ENCODE data around the gene PODXL2.

PODXL2 gene

DNA sequence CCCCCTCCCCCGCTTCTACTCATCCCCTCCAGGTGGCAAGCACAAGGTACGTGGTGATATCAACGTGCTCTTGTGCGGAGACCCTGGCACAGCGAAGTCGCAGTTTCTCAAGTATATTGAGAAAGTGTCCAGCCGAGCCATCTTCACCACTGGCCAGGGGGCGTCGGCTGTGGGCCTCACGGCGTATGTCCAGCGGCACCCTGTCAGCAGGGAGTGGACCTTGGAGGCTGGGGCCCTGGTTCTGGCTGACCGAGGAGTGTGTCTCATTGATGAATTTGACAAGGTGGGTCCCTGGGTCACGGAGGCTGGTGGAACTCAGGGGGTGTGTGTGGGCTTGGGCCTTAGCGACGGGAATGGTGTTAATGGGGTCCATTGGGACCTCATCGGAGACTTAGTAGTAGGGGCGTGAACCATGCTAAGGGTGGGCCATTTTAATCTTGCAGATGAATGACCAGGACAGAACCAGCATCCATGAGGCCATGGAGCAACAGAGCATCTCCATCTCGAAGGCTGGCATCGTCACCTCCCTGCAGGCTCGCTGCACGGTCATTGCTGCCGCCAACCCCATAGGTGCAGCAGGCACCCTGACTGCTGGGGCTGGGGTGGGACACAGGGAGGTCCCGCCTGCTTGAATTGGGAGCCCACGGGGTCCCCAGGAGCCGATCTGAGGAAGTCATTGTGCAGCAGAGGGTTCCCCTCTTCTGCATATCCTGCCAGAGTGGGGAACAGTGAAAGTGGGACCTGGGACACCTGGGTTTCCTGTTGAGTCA, 12.0 kb upstream of the PODXL2 start:
- Histone ChIP-seq H3K36me3 (ENCODE audit: control insufficient read depth, insufficient read depth, low read length) (peaks cover 100% of the 10 kb centered on the region), H3K9me3 (ENCODE audit: control insufficient read depth, insufficient read depth, low read depth, low read length) (no peaks in the 10 kb centered on the region), H3K27me3 (ENCODE audit: control insufficient read depth, insufficient read depth, low read length) (no peaks in the 10 kb centered on the region), H3K27ac (ENCODE audit: low read depth, low read length) (no peak overlapping the region), H3K9ac (ENCODE audit: low read length) (no peak overlapping the region), H3K4me3 (ENCODE audit: low read depth, low read length) (no peak overlapping the region), H3K4me1 (ENCODE audit: control insufficient read depth, insufficient read depth, low read length) (no peaks in the 10 kb centered on the region)

DNA sequence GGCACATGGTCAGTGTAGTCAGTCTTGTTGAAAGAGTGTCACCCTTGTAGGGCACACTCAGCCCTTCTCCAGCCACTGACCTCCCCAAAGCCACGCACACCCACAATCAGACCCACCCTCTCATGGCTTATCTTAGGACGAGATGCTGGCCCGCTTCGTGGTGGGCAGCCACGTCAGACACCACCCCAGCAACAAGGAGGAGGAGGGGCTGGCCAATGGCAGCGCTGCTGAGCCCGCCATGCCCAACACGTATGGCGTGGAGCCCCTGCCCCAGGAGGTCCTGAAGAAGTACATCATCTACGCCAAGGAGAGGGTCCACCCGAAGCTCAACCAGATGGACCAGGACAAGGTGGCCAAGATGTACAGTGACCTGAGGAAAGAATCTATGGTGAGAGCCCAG, 10.1 kb upstream of the PODXL2 start:
- Histone ChIP-seq H3K27ac (ENCODE audit: low read depth, low read length) (no peak overlapping the region), H3K36me3 (ENCODE audit: control insufficient read depth, insufficient read depth, low read length) (peaks cover 93% of the 10 kb centered on the region), H3K9me3 (ENCODE audit: control insufficient read depth, insufficient read depth, low read depth, low read length) (no peaks in the 10 kb centered on the region), H3K4me3 (ENCODE audit: low read depth, low read length) (no peak overlapping the region), H3K9ac (ENCODE audit: low read length) (no peak overlapping the region), H3K27me3 (ENCODE audit: control insufficient read depth, insufficient read depth, low read length) (no peaks in the 10 kb centered on the region), H3K4me1 (ENCODE audit: control insufficient read depth, insufficient read depth, low read length) (no peaks in the 10 kb centered on the region)

DNA sequence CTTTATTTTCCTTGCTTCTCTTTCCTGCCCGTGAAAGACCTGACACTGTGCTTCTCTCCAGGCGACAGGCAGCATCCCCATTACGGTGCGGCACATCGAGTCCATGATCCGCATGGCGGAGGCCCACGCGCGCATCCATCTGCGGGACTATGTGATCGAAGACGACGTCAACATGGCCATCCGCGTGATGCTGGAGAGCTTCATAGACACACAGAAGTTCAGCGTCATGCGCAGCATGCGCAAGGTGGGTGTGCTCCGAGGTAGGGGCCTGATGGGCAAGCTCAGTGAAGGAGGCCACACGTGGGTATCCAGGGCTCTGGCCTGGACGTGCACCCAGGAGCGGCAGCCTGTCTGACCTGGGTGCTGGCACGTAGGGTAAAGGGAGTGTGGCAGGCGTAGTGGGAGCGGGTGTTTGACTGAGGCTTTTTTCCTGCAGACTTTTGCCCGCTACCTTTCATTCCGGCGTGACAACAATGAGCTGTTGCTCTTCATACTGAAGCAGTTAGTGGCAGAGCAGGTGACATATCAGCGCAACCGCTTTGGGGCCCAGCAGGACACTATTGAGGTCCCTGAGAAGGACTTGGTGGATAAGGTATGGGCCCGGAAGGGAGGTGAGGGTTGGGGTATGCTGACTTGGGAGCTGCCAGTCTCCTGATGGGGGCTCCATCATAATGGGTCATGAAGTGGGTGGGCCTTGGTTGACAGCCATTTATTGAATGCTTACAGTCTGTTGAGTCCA, 8.2 kb upstream of the PODXL2 start:
- Histone ChIP-seq H3K27ac (ENCODE audit: low read depth, low read length) (no peak overlapping the region), H3K4me1 (ENCODE audit: control insufficient read depth, insufficient read depth, low read length) (no peaks in the 10 kb centered on the region), H3K36me3 (ENCODE audit: control insufficient read depth, insufficient read depth, low read length) (peaks cover 74% of the 10 kb centered on the region), H3K27me3 (ENCODE audit: control insufficient read depth, insufficient read depth, low read length) (peaks cover under 1% of the 10 kb centered on the region), H3K9ac (ENCODE audit: low read length) (no peak overlapping the region), H3K4me3 (ENCODE audit: low read depth, low read length) (no peak overlapping the region), H3K9me3 (ENCODE audit: control insufficient read depth, insufficient read depth, low read depth, low read length) (no peaks in the 10 kb centered on the region)

DNA sequence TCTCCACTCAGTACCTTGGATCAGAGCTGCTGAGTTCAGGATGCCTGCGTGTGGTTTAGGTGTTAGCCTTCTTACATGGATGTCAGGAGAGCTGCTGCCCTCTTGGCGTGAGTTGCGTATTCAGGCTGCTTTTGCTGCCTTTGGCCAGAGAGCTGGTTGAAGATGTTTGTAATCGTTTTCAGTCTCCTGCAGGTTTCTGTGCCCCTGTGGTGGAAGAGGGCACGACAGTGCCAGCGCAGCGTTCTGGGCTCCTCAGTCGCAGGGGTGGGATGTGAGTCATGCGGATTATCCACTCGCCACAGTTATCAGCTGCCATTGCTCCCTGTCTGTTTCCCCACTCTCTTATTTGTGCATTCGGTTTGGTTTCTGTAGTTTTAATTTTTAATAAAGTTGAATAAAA, 7.0 kb upstream of the PODXL2 start:
- Histone ChIP-seq H3K27me3 (ENCODE audit: control insufficient read depth, insufficient read depth, low read length) (peaks cover 13% of the 10 kb centered on the region), H3K9ac (ENCODE audit: low read length) (no peak overlapping the region), H3K4me3 (ENCODE audit: low read depth, low read length) (no peak overlapping the region), H3K36me3 (ENCODE audit: control insufficient read depth, insufficient read depth, low read length) (peaks cover 61% of the 10 kb centered on the region), H3K9me3 (ENCODE audit: control insufficient read depth, insufficient read depth, low read depth, low read length) (no peaks in the 10 kb centered on the region), H3K27ac (ENCODE audit: low read depth, low read length) (no peak overlapping the region), H3K4me1 (ENCODE audit: control insufficient read depth, insufficient read depth, low read length) (no peaks in the 10 kb centered on the region)

DNA sequence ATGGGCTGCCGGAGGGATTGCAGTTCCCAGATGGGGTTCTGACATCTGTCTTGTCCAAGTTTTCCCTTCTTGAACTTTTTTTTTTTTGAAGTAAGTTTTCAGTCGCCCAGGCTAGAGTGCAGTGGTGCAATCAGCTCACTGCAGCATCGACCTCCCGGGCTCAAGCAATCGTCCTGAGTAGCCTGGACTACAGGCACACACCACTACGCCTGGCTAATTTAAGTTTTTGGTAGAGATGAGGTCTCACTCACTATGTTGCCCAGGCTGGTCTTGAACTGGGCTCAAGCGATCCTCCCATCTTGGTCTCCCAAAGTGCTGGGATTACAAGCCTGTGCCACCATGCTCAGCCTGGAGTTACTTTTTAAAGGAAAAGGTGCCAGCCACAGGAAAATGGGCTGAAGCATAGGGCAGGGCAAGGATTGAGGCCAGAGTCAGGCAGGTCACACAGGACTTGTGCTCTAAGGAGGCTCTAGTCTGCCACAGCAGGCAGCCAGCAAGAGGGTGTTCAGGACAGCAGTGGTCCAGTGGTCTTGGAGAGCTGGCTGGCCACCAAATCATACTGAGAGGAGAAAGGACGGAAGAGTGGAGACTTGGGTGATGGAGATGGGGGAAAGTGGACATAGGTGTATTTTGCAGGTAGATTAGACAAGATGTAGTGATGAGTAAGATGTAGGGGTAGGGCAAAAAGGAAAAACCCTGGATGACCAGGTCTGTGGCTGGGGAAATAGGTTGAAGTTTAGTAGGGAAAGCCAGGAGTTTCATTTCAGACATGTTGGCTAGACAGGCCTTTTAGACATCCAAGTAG, 6.0 kb upstream of the PODXL2 start:
- Histone ChIP-seq H3K9me3 (ENCODE audit: control insufficient read depth, insufficient read depth, low read depth, low read length) (no peaks in the 10 kb centered on the region), H3K27me3 (ENCODE audit: control insufficient read depth, insufficient read depth, low read length) (peaks cover 22% of the 10 kb centered on the region), H3K4me3 (ENCODE audit: low read depth, low read length) (no peak overlapping the region), H3K9ac (ENCODE audit: low read length) (no peak overlapping the region), H3K4me1 (ENCODE audit: control insufficient read depth, insufficient read depth, low read length) (no peaks in the 10 kb centered on the region), H3K27ac (ENCODE audit: low read depth, low read length) (no peak overlapping the region), H3K36me3 (ENCODE audit: control insufficient read depth, insufficient read depth, low read length) (peaks cover 52% of the 10 kb centered on the region)

DNA sequence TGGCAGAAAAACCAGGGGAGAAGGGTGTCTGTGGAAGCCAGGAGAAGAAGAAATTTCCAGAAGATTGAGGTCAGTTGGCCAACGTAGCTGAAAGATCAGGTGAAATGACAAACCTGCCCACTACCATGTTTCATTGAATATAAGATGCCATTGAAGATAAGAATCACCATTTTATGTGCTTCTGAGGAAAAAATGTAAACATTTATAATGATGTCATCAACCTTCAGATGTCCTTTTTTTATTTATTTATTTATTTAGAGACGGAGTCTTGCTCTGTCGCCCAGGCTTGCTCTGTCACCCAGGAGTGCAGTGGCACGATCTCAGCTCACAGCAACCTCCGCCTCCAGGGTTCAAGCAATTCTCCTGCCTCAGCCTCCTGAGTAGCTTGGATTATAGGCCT, 4.9 kb upstream of the PODXL2 start:
- Histone ChIP-seq H3K9ac (ENCODE audit: low read length) (no peak overlapping the region), H3K9me3 (ENCODE audit: control insufficient read depth, insufficient read depth, low read depth, low read length) (peaks cover 6% of the 10 kb centered on the region; the same call in 1 of the 2 replicates), H3K4me1 (ENCODE audit: control insufficient read depth, insufficient read depth, low read length) (no peaks in the 10 kb centered on the region), H3K27me3 (ENCODE audit: control insufficient read depth, insufficient read depth, low read length) (peaks cover 31% of the 10 kb centered on the region), H3K27ac (ENCODE audit: low read depth, low read length) (no peak overlapping the region), H3K36me3 (ENCODE audit: control insufficient read depth, insufficient read depth, low read length) (peaks cover 41% of the 10 kb centered on the region), H3K4me3 (ENCODE audit: low read depth, low read length) (no peak overlapping the region)

DNA sequence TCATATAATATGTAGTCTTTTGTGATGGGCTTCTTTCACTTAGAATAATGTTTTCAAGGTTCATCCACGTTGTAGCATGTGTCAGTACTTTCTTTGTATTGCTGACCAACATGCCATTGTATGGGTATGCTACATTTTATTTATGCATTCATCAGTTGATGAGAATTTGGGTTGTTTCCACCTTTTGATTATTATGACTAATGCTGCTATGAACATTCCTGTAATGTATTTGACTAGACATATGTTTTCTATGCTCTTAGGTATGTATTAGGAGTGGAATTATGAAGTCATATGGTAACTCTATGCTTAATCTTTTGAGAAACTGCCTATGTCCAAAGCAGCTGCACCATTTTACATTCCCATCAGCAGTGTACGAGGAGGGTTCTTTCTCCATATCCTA, 3.2 kb upstream of the PODXL2 start:
- Histone ChIP-seq H3K9ac (ENCODE audit: low read length) (no peak overlapping the region), H3K36me3 (ENCODE audit: control insufficient read depth, insufficient read depth, low read length) (peaks cover 24% of the 10 kb centered on the region), H3K27ac (ENCODE audit: low read depth, low read length) (no peak overlapping the region), H3K9me3 (ENCODE audit: control insufficient read depth, insufficient read depth, low read depth, low read length) (peaks cover 6% of the 10 kb centered on the region; the same call in 1 of the 2 replicates), H3K27me3 (ENCODE audit: control insufficient read depth, insufficient read depth, low read length) (peaks cover 47% of the 10 kb centered on the region), H3K4me3 (ENCODE audit: low read depth, low read length) (no peak overlapping the region), H3K4me1 (ENCODE audit: control insufficient read depth, insufficient read depth, low read length) (peaks cover 7% of the 10 kb centered on the region; the same call in 1 of the 2 replicates)

DNA sequence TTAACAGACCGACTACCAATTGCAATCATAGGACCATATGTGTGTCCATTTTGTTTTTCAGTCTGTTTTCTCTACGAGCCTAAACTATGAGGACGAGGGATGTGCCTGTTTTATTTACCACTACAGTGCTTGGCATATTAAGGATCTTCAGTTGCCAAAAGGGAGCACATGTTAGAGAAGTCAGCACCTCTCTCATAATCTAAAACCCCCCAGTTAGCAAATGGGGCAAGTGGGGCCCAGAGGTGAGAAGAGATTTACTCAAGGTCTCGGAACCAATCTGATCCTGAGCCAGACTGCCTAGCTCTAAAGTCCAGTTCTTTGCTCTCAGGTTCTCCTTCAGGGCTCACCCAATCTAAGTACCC, 578 bp upstream of the PODXL2 start:
- peaks cover 6% of the 10 kb centered on the region; the same call in 1 of the 2 replicates for H3K9me3 ChIP-seq (ENCODE audit: control insufficient read depth, insufficient read depth, low read depth, low read length)
- peaks cover 7% of the 10 kb centered on the region; the same call in 1 of the 2 replicates for H3K4me1 ChIP-seq (ENCODE audit: control insufficient read depth, insufficient read depth, low read length)
- no peak overlapping the region for H3K4me3 ChIP-seq (ENCODE audit: low read depth, low read length)

DNA sequence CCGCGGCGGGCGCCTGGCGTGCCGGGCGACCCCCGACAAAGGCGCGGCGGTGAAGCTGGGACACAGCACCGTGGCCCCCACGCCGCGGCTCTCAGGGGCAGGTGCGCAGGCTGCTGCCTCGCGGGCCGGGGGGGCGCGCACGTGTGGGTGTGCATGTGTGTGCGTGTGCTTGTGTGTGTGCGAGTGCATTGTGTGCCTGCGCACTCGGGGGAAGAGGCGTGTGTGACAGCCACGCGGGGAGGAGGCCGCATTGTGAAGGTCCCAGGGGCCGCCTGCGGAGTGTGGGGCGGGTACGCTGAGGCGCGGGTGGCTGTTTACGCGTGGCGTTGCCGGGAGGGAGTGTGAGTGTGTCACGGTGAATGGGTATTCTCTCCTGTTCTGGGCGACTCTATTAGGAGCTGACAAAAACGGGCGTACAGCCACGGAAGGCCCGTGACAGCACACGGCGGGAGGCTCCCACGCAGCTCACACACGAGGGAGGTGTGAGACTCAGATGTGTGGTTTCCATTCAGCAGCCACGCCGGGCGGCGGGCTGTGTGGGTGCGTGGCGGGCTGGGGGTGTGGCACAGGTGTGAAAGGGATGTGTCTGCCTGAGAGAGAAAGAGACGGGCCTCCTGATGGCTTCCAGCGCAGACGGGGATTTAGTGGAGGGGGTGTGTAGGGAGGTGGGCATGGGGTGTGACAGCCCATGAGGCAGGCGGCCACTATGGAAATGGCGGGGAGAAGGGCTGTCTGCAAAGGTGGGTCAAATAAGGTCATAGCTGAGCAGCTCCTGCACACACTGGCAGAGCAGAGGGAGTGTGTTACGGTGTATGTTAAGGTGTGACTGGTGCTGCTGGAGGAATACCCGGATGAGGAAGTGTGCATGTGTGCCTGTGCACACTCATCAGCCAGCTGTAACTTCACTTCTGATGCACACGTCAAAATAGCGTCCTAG, 750 bp downstream of the PODXL2 start:
- Histone ChIP-seq H3K9ac (ENCODE audit: low read length) (no peak overlapping the region), H3K27ac (ENCODE audit: low read depth, low read length) (no peak overlapping the region)

More for the DNA sequence above, 578 bp upstream of the PODXL2 start:
- H3K27ac ChIP-seq (ENCODE audit: low read depth, low read length): no peak overlapping the region
- H3K9ac ChIP-seq (ENCODE audit: low read length): no peak overlapping the region
- H3K36me3 ChIP-seq (ENCODE audit: control insufficient read depth, insufficient read depth, low read length): no peaks in the 10 kb centered on the region
- peaks cover 50% of the 10 kb centered on the region for H3K27me3 ChIP-seq (ENCODE audit: control insufficient read depth, insufficient read depth, low read length)

More for the DNA sequence above, 750 bp downstream of the PODXL2 start:
- Histone ChIP-seq H3K36me3 (ENCODE audit: control insufficient read depth, insufficient read depth, low read length) (no peaks in the 10 kb centered on the region), H3K4me3 (ENCODE audit: low read depth, low read length) (peak overlapping the region; percentile 72), H3K9me3 (ENCODE audit: control insufficient read depth, insufficient read depth, low read depth, low read length) (peaks cover 6% of the 10 kb centered on the region; the same call in 1 of the 2 replicates), H3K27me3 (ENCODE audit: control insufficient read depth, insufficient read depth, low read length) (peaks cover 50% of the 10 kb centered on the region), H3K4me1 (ENCODE audit: control insufficient read depth, insufficient read depth, low read length) (peaks cover 7% of the 10 kb centered on the region; the same call in 1 of the 2 replicates)

Data from HUES6 (cell line).